HPDE6-E6E7 (cell line): Measurements from ENCODE around the gene FAAP24.
"Not testable (repeated sequence)": the region's sequence is repeated elsewhere in the genome, so short reads cannot be mapped to it uniquely, and the experiment has no call there.

ENCODE experiments used
- DNase-seq: peaks from one replicate; pipeline ENCODE4 v3.0.0; 2011; ENCODE audit warnings: missing footprints; ENCODE audit errors: extremely low spot score

FAAP24 gene

DNA sequence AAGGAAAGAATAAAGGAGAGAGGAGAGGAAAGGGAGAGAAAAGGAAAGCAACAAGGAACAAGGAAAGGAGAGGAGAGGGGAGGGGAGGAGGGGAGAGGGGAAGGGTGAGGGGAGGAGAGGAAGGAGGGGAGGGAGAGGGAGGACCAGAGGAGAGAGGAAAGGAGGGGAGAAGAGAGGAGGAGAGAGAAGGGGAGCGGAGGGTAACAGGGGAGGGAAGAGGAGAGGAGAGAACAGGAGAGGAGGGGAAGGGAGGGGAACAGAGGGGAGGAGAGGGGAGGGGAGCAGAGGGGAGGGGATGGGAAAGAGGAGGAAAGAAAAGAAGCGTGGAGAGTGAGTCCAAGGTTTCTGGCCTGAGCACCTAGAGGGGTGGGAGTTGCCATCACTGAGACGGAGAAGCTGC, 26.7 kb downstream of the FAAP24 start:
- no peak for DNase-seq

DNA sequence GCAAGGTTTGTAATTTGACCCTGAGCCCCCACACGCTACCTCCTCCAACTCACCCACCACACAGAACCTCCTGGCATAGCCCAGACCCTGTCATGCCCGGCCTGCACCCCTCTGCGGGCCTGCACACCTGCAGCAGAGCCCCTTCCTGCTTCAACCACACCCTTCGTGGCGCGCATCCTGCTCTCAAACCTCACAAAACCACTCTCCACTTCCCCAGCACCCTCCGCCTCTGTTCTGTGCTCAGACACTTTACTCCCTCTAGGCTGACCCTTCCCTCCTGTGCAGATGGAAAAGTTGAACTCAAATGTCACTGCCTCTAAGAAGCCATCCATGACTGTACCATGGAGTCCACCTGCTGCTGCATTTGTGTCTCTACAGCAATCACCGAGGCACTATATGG, 28.5 kb downstream of the FAAP24 start:
- no peak for DNase-seq

DNA sequence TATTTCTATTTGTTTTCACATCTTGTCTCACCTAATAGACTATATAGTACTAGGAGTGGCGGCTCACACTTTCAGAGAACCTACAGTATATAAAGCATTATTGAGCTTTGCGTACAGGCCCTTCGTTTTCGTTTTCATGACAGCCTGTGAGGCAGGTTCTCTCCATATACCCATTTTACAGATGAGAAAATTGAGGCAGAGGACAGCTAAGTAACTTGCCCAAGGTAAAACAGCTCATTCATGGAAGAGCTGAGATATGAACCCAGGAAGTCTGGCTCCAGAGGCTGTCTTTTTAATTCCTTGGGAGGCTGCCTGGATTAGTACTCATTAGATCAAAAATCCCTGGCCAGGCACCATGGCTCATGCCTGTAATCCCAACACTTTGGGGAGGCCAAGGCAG, 28.9 kb downstream of the FAAP24 start:
- no peak for DNase-seq

DNA sequence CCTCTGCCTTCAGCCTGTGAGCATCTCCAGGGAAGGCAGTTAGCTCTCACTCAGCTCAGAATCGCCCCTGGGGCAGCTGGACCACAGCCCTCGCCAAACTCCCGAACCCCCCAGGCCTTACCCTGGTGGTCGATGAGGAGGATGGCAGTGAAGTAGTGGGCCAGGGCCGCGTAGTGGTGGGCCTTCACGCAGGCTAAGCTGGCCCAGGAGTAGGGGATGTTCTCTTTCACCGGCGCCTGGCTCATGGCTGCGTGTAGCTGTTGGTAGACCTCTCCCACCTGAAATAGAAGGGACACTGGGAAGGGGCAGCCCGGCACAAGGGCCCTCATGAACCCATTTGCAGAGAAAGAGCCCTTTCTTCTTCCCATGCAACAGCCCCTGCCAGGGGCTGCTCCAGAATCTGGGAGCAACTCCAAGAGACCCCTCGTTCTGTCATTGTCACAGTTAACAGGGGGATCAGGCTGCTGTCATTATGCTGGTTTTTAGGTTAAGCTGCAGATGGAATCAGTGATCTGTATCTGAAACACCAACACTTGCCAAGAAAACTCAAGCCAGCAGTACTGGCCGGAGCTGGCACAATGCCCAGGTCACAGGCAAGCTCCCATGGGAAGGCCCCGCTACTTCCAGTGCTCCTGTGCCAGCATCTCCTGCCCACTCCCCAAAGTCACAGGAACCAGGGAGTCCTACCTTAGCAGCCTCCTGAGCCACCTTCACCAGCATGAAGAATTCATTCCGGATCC, 30.3 kb downstream of the FAAP24 start:
- DNase-seq, result not testable (repeated sequence)

DNA sequence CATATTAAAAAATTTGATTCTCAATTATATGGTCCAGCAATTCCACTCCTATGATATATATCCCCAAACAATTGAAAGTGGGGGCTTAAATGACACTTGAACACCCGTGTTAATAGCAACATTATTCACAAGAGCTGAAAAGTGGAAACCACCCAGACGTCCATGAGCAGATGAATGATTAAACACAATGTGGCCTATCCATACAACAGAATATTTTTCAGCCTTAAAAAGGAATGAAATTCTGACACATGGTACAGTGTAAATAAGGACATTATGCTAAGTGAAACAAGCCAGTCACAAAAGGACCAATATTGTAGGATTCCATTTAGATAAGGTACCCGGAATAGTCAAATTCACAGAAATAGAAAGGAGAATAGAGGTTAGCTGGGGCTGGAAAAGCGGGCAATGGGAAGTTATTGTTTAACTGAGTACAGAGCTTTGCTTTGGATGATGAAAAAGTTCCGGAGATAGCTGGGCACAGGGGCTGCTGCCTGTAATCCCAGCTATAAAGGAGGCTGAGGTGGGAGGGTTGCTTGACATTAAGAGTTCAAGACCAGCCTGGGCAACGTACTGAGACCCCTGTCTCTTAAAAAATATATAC, 31.5 kb downstream of the FAAP24 start:
- not testable (repeated sequence) for DNase-seq

DNA sequence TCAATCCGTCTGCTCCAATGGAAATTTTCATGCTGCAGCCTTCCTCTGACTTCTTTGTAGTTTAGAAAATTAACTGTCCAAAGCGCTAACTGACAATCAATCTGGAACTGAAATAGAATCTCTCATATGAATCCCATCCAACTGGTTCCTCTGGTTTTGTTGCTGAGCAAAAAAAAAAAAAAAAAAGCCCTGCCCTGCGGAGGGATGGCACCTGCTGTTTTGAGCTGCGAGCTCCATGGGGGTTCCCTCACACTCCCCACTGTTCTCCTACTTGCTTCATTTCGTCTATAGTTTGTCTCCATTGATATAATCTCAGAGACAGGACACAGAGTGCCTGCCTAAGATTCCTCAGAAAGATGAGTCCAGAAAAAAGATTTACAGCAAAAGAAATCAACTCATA, 33.4 kb downstream of the FAAP24 start:
- peak; percentile 12 for DNase-seq

DNA sequence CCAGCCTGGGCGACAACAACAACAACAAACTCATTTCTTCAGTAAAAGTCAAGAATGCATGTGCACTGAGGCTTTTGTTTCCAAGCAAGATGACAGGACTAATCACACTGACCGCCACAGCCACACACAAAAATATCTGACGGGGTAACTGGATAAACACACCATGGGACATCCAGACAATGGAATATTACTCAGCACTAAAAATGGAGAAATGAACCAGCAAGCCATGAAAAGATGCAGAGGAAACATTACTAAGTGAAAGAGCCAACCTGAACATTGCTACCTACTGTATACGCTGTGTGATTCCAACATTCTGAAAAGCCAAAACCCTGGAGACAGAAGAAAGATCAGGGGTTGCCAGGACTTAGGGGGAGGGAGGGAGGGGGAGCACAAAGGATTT, 36.7 kb downstream of the FAAP24 start:
- no peak for DNase-seq

DNA sequence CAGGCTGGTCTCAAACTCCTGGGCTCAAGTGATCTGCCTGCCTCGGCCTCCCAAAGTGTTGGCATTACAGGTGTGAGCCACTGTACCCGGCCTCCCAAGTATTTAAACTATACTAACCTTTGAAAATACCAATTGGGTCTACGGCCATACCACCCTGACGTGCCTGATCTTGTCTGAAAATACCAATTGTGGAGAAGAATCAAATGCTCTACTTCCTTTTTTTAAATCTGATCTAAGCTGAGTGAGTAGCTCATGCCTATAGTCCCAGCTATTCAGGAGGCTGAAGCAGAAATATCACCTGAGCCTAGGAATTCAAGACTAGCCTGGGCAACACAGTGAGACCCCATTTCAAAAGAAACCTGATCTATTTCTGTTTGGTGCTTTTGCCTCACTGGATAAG, 38.8 kb downstream of the FAAP24 start:
- not testable (repeated sequence) for DNase-seq

DNA sequence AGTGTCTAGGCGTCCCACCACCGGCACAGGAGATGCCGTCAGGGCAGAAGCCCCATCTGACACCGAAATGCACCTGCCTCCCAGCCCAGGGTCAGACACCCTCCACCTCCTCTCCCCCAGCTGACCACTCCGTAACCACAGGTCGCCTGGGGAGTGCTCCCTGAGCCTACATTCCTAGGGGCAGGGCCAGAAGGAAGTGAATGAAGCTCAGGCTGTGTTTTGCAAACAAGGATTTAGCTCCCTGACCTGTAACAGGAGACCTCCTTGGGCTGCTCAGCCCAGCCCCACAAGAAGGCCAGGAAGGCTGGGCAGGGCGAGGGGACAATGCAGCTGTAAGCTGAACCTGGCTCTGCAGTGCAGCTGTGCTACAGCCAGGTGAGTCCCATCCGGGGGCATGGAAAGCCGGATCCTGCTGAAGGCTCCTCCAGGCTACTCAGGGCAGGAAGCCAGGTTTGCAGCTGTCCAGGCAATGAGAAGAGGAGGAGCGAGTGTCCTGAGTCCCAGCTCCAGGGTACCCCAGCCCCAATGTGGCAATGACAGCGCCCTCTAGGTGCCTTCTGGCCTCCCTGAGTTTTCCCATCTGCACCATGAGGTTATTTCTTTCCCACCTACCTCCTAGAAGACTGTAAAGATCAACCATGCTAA, 50.6 kb downstream of the FAAP24 start:
- DNase-seq, result no peak

DNA sequence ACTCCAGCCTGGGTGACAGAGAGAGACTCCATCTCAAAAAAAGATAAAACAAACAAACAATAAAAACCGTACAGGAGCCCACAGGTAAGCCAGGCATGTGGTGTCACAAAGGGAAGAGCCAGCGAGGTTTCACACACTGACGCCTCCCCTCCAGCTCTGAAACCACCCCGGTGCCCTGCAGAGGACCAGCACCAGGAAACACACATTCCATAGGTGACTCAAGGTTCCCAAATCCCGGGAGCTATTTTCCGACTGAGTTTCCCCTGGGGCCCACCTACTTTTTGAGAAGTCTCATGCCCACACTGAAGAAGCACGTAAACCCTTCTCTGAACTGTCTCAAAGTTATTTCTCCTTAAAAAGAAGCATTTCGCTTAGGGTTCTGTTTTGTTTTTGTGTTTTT, 52.4 kb downstream of the FAAP24 start:
- no peak for DNase-seq

DNA sequence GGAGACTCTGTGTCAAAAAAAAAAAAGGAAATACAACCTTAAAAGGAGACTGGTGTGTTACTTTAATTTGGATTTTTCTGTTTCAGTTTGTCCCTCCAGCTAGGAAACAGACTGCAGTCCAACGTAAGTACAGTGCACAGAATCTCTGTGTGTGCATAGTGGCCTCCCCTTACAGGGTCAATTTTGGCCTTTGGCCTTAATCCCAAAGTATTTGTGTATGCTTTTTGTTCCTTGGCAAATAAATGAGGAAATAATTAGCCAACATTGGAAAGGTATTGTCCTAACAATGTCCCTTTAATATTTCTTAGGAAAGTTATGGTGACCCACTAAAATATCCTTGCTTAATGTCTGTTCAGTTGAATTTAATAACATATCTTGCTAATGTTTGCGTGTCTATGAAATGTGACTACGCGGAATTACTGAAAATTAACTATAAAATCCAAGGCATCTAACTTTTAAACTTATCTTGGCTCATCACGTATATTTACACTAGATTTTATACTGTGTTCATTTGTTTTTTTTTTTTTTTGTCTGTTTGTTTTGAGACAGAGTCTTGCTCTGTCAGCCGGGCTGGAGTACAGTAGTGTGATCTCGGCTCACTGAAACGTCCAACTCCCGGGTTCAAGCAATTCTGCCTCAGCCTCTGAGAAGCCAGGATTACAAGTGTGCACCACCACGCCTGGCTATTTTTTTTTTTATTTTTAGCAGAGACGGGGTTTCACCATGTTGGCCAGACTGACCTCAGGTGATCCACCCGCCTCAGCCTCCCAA, 53.6 kb downstream of the FAAP24 start:
- DNase-seq, result not testable (repeated sequence)

DNA sequence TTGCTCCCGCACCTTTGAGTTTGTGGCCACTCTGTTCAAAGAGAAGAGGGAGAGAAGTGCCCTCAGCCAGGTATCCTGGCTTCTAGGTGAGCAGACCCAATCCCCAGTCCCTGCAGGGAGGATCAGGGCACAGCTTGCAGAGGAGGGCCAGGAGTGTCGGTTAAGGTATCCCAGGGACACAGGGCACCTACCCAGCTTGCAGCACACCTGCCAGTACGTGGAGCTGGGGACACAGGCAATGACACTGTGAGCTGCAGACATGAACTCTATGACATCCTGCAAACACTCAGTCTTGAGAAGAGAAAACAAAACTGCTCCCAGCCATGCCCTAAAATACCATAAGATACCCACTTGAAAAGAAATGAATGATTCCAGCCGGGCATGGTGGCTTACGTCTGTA, 54.6 kb downstream of the FAAP24 start:
- not testable (repeated sequence) for DNase-seq
